Skin epidermis (tissue), 12 donors: Measurements from ENCODE around the gene ADAMTSL3.
"Not testable (repeated sequence)": the region's sequence is repeated elsewhere in the genome, so short reads cannot be mapped to it uniquely, and the experiment has no call there.

Source experiments
- H3K27ac ChIP-seq, 21 experiments: fragments of 200-600 bp; sonication (generic) in 11 of 21; one replicate each; pipeline ENCODE4 v1.5.0; 2020; ENCODE audit warnings: mild to moderate bottlenecking in 3 of 21, inconsistent platforms in 2 of 21, moderate library complexity in 2 of 21
- H3K4me3 ChIP-seq, 7 experiments: fragments of 200-600 bp; sonication (generic) in 2 of 7; one replicate each; pipeline ENCODE4 v1.5.0; 2020; ENCODE audit warnings: inconsistent platforms in 2 of 7, mild to moderate bottlenecking in 2 of 7, moderate library complexity in 1 of 7

Gene ADAMTSL3

GRCh38 chr15:83697716-83698115, 43.8 kb downstream of the ADAMTSL3 start:
- Histone ChIP-seq H3K27ac (no peak overlapping the region), H3K4me3 (no peak overlapping the region)

GRCh38 chr15:83698294-83698693, 44.4 kb downstream of the ADAMTSL3 start:
- H3K27ac ChIP-seq, result no peak overlapping the region
- H3K4me3 ChIP-seq, result no peak overlapping the region

GRCh38 chr15:83699028-83699427, 45.1 kb downstream of the ADAMTSL3 start:
- H3K27ac ChIP-seq, result no peak overlapping the region
- no peak overlapping the region for H3K4me3 ChIP-seq

GRCh38 chr15:83700082-83700481, 46.2 kb downstream of the ADAMTSL3 start:
- no peak overlapping the region for H3K4me3 ChIP-seq
- no peak overlapping the region for H3K27ac ChIP-seq

- H3K4me3 ChIP-seq, H3K27ac ChIP-seq: not testable (repeated sequence)
Observed at GRCh38 chr15:83702314-83702713, 48.4 kb downstream of the ADAMTSL3 start.

- H3K4me3 ChIP-seq, result no peak overlapping the region
- H3K27ac ChIP-seq, result no peak overlapping the region
Observed at GRCh38 chr15:83708328-83708727, 54.4 kb downstream of the ADAMTSL3 start.

GRCh38 chr15:83709241-83709640, 55.3 kb downstream of the ADAMTSL3 start:
- H3K4me3 ChIP-seq, result no peak overlapping the region
- H3K27ac ChIP-seq, result no peak overlapping the region

GRCh38 chr15:83709811-83710210, 55.9 kb downstream of the ADAMTSL3 start:
- no peak overlapping the region for H3K27ac ChIP-seq
- H3K4me3 ChIP-seq, result no peak overlapping the region

- no peak overlapping the region for H3K4me3 ChIP-seq
- H3K27ac ChIP-seq, result no peak overlapping the region
Observed at GRCh38 chr15:83710452-83710851, 56.5 kb downstream of the ADAMTSL3 start.

- Histone ChIP-seq H3K4me3 (no peak overlapping the region), H3K27ac (no peak overlapping the region)
Observed at GRCh38 chr15:83711236-83711635, 57.3 kb downstream of the ADAMTSL3 start.

GRCh38 chr15:83713242-83713641, 59.3 kb downstream of the ADAMTSL3 start:
- no peak overlapping the region for H3K4me3 ChIP-seq
- no peak overlapping the region for H3K27ac ChIP-seq

- Histone ChIP-seq H3K4me3 (no peak overlapping the region), H3K27ac (no peak overlapping the region)
Observed at GRCh38 chr15:83714939-83715628, 61.2 kb downstream of the ADAMTSL3 start.

- H3K27ac ChIP-seq, result no peak overlapping the region
Observed at GRCh38 chr15:83716605-83717004, 62.7 kb downstream of the ADAMTSL3 start.

GRCh38 chr15:83717010-83717409, 63.1 kb downstream of the ADAMTSL3 start:
- Histone ChIP-seq H3K27ac (no peak overlapping the region), H3K4me3 (no peak overlapping the region)

More at GRCh38 chr15:83716605-83717004, 62.7 kb downstream of the ADAMTSL3 start:
- no peak overlapping the region for H3K4me3 ChIP-seq

GRCh38 chr15:83720468-83720867, 66.5 kb downstream of the ADAMTSL3 start:
- Histone ChIP-seq H3K27ac (no peak overlapping the region), H3K4me3 (no peak overlapping the region)

- Histone ChIP-seq H3K27ac (no peak overlapping the region), H3K4me3 (no peak overlapping the region)
Observed at GRCh38 chr15:83721031-83721430, 67.1 kb downstream of the ADAMTSL3 start.

- Histone ChIP-seq H3K4me3 (no peak overlapping the region), H3K27ac (no peak overlapping the region)
Observed at GRCh38 chr15:83721981-83722380, 68.1 kb downstream of the ADAMTSL3 start.

GRCh38 chr15:83723216-83723615, 69.3 kb downstream of the ADAMTSL3 start:
- H3K4me3 ChIP-seq, result no peak overlapping the region
- no peak overlapping the region for H3K27ac ChIP-seq

GRCh38 chr15:83732196-83732595, 78.3 kb downstream of the ADAMTSL3 start:
- H3K4me3 ChIP-seq, result no peak overlapping the region
- H3K27ac ChIP-seq, result no peak overlapping the region

GRCh38 chr15:83732770-83733169, 78.8 kb downstream of the ADAMTSL3 start:
- Histone ChIP-seq H3K27ac (no peak overlapping the region), H3K4me3 (no peak overlapping the region)

GRCh38 chr15:83733206-83733605, 79.3 kb downstream of the ADAMTSL3 start:
- Histone ChIP-seq H3K4me3 (no peak overlapping the region), H3K27ac (no peak overlapping the region)

- H3K27ac ChIP-seq, result no peak overlapping the region
Observed at GRCh38 chr15:83733691-83734090, 79.8 kb downstream of the ADAMTSL3 start.

More at GRCh38 chr15:83733691-83734090, 79.8 kb downstream of the ADAMTSL3 start:
- no peak overlapping the region for H3K4me3 ChIP-seq
